K562 (cell line): Measurements from ENCODE around the gene PLGRKT. TPM values are rescaled to one million over a fixed set of nuclear protein-coding genes. Genes with fewer than 3 reads are reported as not detected.

Experiments used
- CBX1 ChIP-seq: sonication (generic); IDR thresholded peaks from 2 replicates; pipeline ENCODE4 v1.6.1; 2016; ENCODE audit warnings: antibody characterized with exemption, low read depth, mild to moderate bottlenecking
- EP400 ChIP-seq: fragments of 450-650 bp; IDR thresholded peaks from 2 replicates; pipeline ENCODE4 v1.6.1; 2017; ENCODE audit warnings: antibody characterized with exemption, mild to moderate bottlenecking, moderate library complexity
- FIP1L1 ChIP-seq: fragments of 200-400 bp; formaldehyde crosslinking; IDR thresholded peaks from 2 replicates; pipeline ENCODE4 v1.6.1; 2018; ENCODE audit warnings: mild to moderate bottlenecking, low read depth, low read length; ENCODE audit not compliant: poor library complexity, severe bottlenecking
- GATAD2A ChIP-seq: fragments of 450-650 bp; IDR thresholded peaks from 2 replicates; pipeline ENCODE4 v1.6.1; 2017
- GATAD2B ChIP-seq: fragments of 450-650 bp; IDR thresholded peaks from 2 replicates; pipeline ENCODE4 v1.6.1; 2017; ENCODE audit warnings: mild to moderate bottlenecking, borderline replicate concordance
- MBD2 ChIP-seq: sonication (generic); IDR thresholded peaks from 2 replicates; pipeline ENCODE4 v1.6.1; 2016; ENCODE audit warnings: low read depth, borderline replicate concordance
- MNT ChIP-seq, 2 experiments: fragments of 450-650 bp; conservative IDR thresholded peaks; 2 replicates each; pipeline ENCODE4 v1.6.1; 2017; ENCODE audit warnings: mild to moderate bottlenecking in 2 of 2, moderate library complexity in 2 of 2
- MXD1 ChIP-seq: fragments of 250-450 bp; sonication (Bioruptor Pico); IDR thresholded peaks from 2 replicates; pipeline ENCODE4 v1.8.0; 2021; ENCODE audit warnings: borderline replicate concordance, mild to moderate bottlenecking, moderate library complexity; ENCODE audit not compliant: poor library complexity, severe bottlenecking
- NCOA1 ChIP-seq: fragments of 450-650 bp; IDR thresholded peaks from 2 replicates; pipeline ENCODE4 v1.6.1; 2016; ENCODE audit warnings: low read depth
- PREB ChIP-seq: sonication (generic); formaldehyde crosslinking; IDR thresholded peaks from 2 replicates; pipeline ENCODE4 v1.8.1; 2023; ENCODE audit warnings: mild to moderate bottlenecking, missing genetic modification reagents
- PYGO2 ChIP-seq: fragments of 450-650 bp; IDR thresholded peaks from 2 replicates; pipeline ENCODE4 v1.6.1; 2016; ENCODE audit warnings: mild to moderate bottlenecking, missing genetic modification characterization, moderate library complexity, missing compliant biosample characterization
- STAG1 ChIP-seq: sonication (generic); formaldehyde crosslinking; IDR thresholded peaks from 2 replicates; pipeline ENCODE4 v1.5.0; 2020; ENCODE audit warnings: missing genetic modification reagents, borderline replicate concordance
- STAT6 ChIP-seq: sonication (generic); formaldehyde crosslinking; IDR thresholded peaks from 2 replicates; pipeline ENCODE4 v1.8.1; 2023; ENCODE audit warnings: mild to moderate bottlenecking, missing genetic modification reagents
- ZBTB43 ChIP-seq: sonication (generic); formaldehyde crosslinking; IDR thresholded peaks from 2 replicates; pipeline ENCODE4 v1.8.0; 2023; ENCODE audit warnings: mild to moderate bottlenecking, missing genetic modification reagents
- ZHX1 ChIP-seq: fragments of 150-350 bp; conservative IDR thresholded peaks from 2 replicates; pipeline ENCODE4 v1.6.1; 2014; ENCODE audit warnings: low read length
- ZNF133 ChIP-seq: fragments of 250-450 bp; sonication (Bioruptor Pico); IDR thresholded peaks from 2 replicates; pipeline ENCODE4 v1.4.0; 2020; ENCODE audit warnings: mild to moderate bottlenecking
- polyA plus RNA-seq, 8 experiments: library from polyadenylated mRNA; depleted of rRNA in 4 of 8; stranded (reverse) in 5 of 8; unstranded in 3 of 8; fragments of >200 nt; fragmentation: Nextera tagmentation in 2 of 8; fragmentation: Illumina TruSeq in 1 of 8; extraction: Ambion mirVana in 2 of 8; extraction: Trizol in 1 of 8; gene quantifications; 2 replicates each; pipeline versions ENCODE4 v1.2.1 to v1.2.3, GENCODE V29; 2011 to 2014; ENCODE audit warnings: inconsistent platforms in 1 of 8, missing spikeins in 1 of 8
- total RNA-seq, 7 experiments: library from RNA; depleted of rRNA in 6 of 7; stranded (reverse); fragments of >200 nt in 6 of 7; fragmentation: Illumina TruSeq in 2 of 7; extraction: Trizol in 2 of 7; gene quantifications; 2 replicates each; pipeline versions ENCODE4 v1.2.1 to v1.2.3, GENCODE V29; 2011 to 2021; ENCODE audit warnings: low replicate concordance in 1 of 7

The PLGRKT gene
- total and polyA plus RNA-seq, 9 of the 15 experiments (the other 6 are each of a cell fraction or from before 2014, with no cell fraction given): 4.7 to 13.8 (median 6.5) TPM

GRCh38 chr9:5437254-5438216 lies at the start of gene PLGRKT (continued):
- no peak for TF ChIP-seq STAT6 (CRISPR knock-in tag)
- no peak for TF ChIP-seq CBX1
- TF ChIP-seq FIP1L1: no peak
- TF ChIP-seq GATAD2A: no peak
- no peak for TF ChIP-seq STAG1 (CRISPR knock-in tag)
- TF ChIP-seq EP400: peak; percentile 44; the same call in 1 of the 2 replicates
- TF ChIP-seq ZNF133 (CRISPR knock-in tag): no peak
- TF ChIP-seq MBD2: peak; percentile 22; the same call in 1 of the 2 replicates
- no peak for TF ChIP-seq GATAD2B
- TF ChIP-seq ZHX1: no peak
- no peak for TF ChIP-seq ZBTB43 (CRISPR knock-in tag)
- no peak for TF ChIP-seq PYGO2 (tag)
- TF ChIP-seq NCOA1: no peak
- no peak for TF ChIP-seq PREB (CRISPR knock-in tag)
- TF ChIP-seq MNT (conservative IDR thresholded peaks at IDR 0.05): peak in 1 of 2 experiments; percentile 40; a peak in 1 of 4 replicates
- no peak for TF ChIP-seq MXD1 (CRISPR knock-in tag)
